Panc1 (cell line): ENCODE data around the gene GALNT9.

Source experiments
- CTCF ChIP-seq: fragments of 450-650 bp; IDR thresholded peaks from 2 replicates; pipeline ENCODE4 v1.5.1; 2017; ENCODE audit warnings: mild to moderate bottlenecking
- POLR2AphosphoS5 ChIP-seq: IDR thresholded peaks from 2 replicates; pipeline ENCODE4 v1.6.1; 2012; ENCODE audit warnings: mild to moderate bottlenecking, low read depth, low read length, moderate library complexity
- SIN3A ChIP-seq: IDR thresholded peaks from 2 replicates; pipeline ENCODE4 v1.6.1; 2012; ENCODE audit warnings: low read depth, mild to moderate bottlenecking, low read length, moderate library complexity, borderline replicate concordance; ENCODE audit not compliant: insufficient read depth
- TCF7L2 ChIP-seq: IDR thresholded peaks from 2 replicates; pipeline ENCODE4 v1.6.1; 2011; ENCODE audit warnings: mild to moderate bottlenecking, low read depth, low read length, inconsistent platforms
- TF ChIP-seq, protein P1 (sequence below), 2 experiments: IDR thresholded peaks; 2 replicates each; pipeline ENCODE4 v1.6.1; 2011 to 2012; ENCODE audit warnings: low read depth in 2 of 2, control low read depth in 1 of 2, low read length in 1 of 2, mild to moderate bottlenecking in 1 of 2, moderate library complexity in 1 of 2; ENCODE audit not compliant: insufficient read depth in 1 of 2

GRCh38 chr12:132276827-132277373 is 52.5 kb downstream of the GALNT9 start:
- no peak for TF ChIP-seq CTCF
- TF ChIP-seq, protein P1, sequence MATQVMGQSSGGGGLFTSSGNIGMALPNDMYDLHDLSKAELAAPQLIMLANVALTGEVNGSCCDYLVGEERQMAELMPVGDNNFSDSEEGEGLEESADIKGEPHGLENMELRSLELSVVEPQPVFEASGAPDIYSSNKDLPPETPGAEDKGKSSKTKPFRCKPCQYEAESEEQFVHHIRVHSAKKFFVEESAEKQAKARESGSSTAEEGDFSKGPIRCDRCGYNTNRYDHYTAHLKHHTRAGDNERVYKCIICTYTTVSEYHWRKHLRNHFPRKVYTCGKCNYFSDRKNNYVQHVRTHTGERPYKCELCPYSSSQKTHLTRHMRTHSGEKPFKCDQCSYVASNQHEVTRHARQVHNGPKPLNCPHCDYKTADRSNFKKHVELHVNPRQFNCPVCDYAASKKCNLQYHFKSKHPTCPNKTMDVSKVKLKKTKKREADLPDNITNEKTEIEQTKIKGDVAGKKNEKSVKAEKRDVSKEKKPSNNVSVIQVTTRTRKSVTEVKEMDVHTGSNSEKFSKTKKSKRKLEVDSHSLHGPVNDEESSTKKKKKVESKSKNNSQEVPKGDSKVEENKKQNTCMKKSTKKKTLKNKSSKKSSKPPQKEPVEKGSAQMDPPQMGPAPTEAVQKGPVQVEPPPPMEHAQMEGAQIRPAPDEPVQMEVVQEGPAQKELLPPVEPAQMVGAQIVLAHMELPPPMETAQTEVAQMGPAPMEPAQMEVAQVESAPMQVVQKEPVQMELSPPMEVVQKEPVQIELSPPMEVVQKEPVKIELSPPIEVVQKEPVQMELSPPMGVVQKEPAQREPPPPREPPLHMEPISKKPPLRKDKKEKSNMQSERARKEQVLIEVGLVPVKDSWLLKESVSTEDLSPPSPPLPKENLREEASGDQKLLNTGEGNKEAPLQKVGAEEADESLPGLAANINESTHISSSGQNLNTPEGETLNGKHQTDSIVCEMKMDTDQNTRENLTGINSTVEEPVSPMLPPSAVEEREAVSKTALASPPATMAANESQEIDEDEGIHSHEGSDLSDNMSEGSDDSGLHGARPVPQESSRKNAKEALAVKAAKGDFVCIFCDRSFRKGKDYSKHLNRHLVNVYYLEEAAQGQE (IDR thresholded peaks at IDR 0.05; ENCODE audit: insufficient read depth in 1 of 2, low read depth in 2 of 2, low read length in 1 of 2), result no peak
- no peak for TF ChIP-seq POLR2AphosphoS5
- no peak for TF ChIP-seq SIN3A
- TF ChIP-seq TCF7L2, result no peak
